GM12878 (cell line): ENCODE data around the gene METTL13.

Experiments
- ASH2L ChIP-seq: fragments of 300-600, 200-600 bp; sonication (generic); IDR thresholded peaks from 2 replicates; pipeline ENCODE4 v1.6.1; 2017; ENCODE audit warnings: low read depth, mild to moderate bottlenecking, borderline replicate concordance
- BHLHE40 ChIP-seq, 2 experiments: fragments of 450-650 bp in 1 of 2; IDR thresholded peaks; 2 replicates each; pipeline ENCODE4 v1.6.1; 2011 to 2017; ENCODE audit warnings: low read depth in 2 of 2, borderline replicate concordance in 1 of 2, improper control_type of control experiment in 1 of 2, low read length in 1 of 2, mild to moderate bottlenecking in 1 of 2
- EP300 ChIP-seq, 2 experiments: fragments of 150-350 bp in 1 of 2; IDR thresholded peaks; 2 replicates each; pipeline ENCODE4 v1.6.1; 2011 to 2012; ENCODE audit warnings: low read depth in 2 of 2, low read length in 2 of 2, borderline replicate concordance in 1 of 2, improper control_type of control experiment in 1 of 2, inconsistent platforms in 1 of 2; ENCODE audit not compliant: control insufficient read depth in 1 of 2
- POLR2AphosphoS5 ChIP-seq: IDR thresholded peaks from 2 replicates; pipeline ENCODE4 v1.6.1; 2011; ENCODE audit warnings: mild to moderate bottlenecking, low read length, inconsistent platforms
- TF ChIP-seq, protein P1 (sequence below): IDR thresholded peaks from 2 replicates; pipeline ENCODE4 v1.6.1; 2011; ENCODE audit warnings: mild to moderate bottlenecking, low read depth, low read length, moderate library complexity; ENCODE audit not compliant: insufficient replicate concordance
- TF ChIP-seq, protein P2 (sequence below), 3 experiments: IDR thresholded peaks in 2 of 3; conservative IDR thresholded peaks in 1 of 3; 2 replicates each; pipeline ENCODE4 v1.5.1; 2011; ENCODE audit warnings: low read depth in 3 of 3, low read length in 3 of 3, mild to moderate bottlenecking in 3 of 3, control low read depth in 2 of 3, moderate library complexity in 2 of 3, inconsistent platforms in 1 of 3, mixed read lengths in 1 of 3; ENCODE audit not compliant: control insufficient read depth in 2 of 3, insufficient read depth in 1 of 3; ENCODE audit errors: extremely low read depth in 1 of 3
- TF ChIP-seq, protein P3 (sequence below): fragments of 450-650 bp; conservative IDR thresholded peaks from 2 replicates; pipeline ENCODE4 v1.6.1; 2017; ENCODE audit warnings: mild to moderate bottlenecking, moderate library complexity
- TF ChIP-seq, protein P4 (sequence below): IDR thresholded peaks from 2 replicates; pipeline ENCODE4 v1.6.1; 2012; ENCODE audit warnings: low read depth, low read length, improper control_type of control experiment

DNA sequence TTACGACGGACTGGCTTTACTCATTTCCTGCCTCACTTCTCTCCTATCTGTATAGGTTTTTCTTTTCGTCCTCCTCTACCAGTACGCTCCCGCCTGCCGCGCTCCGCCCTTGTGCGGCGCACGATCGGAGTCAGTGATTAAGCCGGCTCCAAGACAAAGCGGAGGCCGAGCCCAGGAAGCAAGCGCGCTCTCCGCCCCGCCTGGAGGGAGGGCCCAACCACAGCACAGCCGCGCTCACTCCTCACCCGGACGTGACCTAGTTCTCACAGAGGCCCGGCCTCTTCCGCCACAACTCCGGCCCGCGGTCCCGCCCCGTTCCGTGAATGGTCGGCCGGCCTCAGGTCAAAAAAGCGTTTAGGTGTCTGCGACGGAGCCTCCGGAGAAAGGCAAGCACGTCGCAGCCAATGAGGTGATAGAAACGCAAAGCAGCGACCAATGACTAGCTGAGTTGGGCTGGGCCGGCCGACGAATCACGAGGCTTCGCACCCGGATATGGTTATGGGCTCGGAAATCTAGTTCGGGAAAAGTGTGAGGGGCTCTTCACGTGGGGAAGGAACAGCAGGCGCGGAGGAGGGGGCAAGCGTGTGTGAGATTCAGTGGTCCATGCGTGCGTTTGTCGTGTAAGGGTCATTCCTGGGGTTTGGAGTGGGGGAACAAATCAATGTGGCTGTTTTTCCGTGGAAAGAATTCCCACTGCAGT is at the start of gene METTL13:
- TF ChIP-seq BHLHE40 (IDR thresholded peaks at IDR 0.05; ENCODE audit: borderline replicate concordance in 1 of 2, low read depth in 2 of 2, low read length in 1 of 2) (peak; percentile 9 to 58; a peak in 2 of 4 replicates), POLR2AphosphoS5 (peak; percentile 83), EP300 (IDR thresholded peaks at IDR 0.05; ENCODE audit: borderline replicate concordance in 1 of 2, control insufficient read depth in 1 of 2, low read depth in 2 of 2, low read length in 2 of 2) (no peak), ASH2L (no peak)
- TF ChIP-seq, protein P1, sequence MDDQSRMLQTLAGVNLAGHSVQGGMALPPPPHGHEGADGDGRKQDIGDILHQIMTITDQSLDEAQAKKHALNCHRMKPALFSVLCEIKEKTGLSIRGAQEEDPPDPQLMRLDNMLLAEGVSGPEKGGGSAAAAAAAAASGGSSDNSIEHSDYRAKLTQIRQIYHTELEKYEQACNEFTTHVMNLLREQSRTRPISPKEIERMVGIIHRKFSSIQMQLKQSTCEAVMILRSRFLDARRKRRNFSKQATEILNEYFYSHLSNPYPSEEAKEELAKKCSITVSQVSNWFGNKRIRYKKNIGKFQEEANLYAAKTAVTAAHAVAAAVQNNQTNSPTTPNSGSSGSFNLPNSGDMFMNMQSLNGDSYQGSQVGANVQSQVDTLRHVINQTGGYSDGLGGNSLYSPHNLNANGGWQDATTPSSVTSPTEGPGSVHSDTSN: no peak
- TF ChIP-seq, protein P2, sequence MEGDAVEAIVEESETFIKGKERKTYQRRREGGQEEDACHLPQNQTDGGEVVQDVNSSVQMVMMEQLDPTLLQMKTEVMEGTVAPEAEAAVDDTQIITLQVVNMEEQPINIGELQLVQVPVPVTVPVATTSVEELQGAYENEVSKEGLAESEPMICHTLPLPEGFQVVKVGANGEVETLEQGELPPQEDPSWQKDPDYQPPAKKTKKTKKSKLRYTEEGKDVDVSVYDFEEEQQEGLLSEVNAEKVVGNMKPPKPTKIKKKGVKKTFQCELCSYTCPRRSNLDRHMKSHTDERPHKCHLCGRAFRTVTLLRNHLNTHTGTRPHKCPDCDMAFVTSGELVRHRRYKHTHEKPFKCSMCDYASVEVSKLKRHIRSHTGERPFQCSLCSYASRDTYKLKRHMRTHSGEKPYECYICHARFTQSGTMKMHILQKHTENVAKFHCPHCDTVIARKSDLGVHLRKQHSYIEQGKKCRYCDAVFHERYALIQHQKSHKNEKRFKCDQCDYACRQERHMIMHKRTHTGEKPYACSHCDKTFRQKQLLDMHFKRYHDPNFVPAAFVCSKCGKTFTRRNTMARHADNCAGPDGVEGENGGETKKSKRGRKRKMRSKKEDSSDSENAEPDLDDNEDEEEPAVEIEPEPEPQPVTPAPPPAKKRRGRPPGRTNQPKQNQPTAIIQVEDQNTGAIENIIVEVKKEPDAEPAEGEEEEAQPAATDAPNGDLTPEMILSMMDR (IDR thresholded peaks at IDR 0.05 in 2 of 3, conservative IDR thresholded peaks at IDR 0.05 in 1 of 3; ENCODE audit: control insufficient read depth in 2 of 3, extremely low read depth in 1 of 3, insufficient read depth in 1 of 3, low read depth in 3 of 3, low read length in 3 of 3): no peak
- TF ChIP-seq, protein P3, sequence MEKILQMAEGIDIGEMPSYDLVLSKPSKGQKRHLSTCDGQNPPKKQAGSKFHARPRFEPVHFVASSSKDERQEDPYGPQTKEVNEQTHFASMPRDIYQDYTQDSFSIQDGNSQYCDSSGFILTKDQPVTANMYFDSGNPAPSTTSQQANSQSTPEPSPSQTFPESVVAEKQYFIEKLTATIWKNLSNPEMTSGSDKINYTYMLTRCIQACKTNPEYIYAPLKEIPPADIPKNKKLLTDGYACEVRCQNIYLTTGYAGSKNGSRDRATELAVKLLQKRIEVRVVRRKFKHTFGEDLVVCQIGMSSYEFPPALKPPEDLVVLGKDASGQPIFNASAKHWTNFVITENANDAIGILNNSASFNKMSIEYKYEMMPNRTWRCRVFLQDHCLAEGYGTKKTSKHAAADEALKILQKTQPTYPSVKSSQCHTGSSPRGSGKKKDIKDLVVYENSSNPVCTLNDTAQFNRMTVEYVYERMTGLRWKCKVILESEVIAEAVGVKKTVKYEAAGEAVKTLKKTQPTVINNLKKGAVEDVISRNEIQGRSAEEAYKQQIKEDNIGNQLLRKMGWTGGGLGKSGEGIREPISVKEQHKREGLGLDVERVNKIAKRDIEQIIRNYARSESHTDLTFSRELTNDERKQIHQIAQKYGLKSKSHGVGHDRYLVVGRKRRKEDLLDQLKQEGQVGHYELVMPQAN: peak; percentile 80; the same call in 1 of the 2 replicates
- TF ChIP-seq, protein P4, sequence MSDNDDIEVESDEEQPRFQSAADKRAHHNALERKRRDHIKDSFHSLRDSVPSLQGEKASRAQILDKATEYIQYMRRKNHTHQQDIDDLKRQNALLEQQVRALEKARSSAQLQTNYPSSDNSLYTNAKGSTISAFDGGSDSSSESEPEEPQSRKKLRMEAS: peak; percentile 76
